HepG2 (cell line): ENCODE measurements around the gene IDUA. TPM values are rescaled to one million over a fixed set of nuclear protein-coding genes. Genes with fewer than 3 reads are reported as not detected.
A peak's percentile ranks its signal among the peaks of the same experiment; 100 is the strongest.

Source experiments
- ATAC-seq: fragments of 200-7000 bp; cut with Tn5 transposase; 3 replicates; pipeline ENCODE4 v1.9.1; 2020; ENCODE audit warnings: mild to moderate bottlenecking, moderate library complexity
- BruUV-seq: library from RNA; stranded (reverse); fragments of 400-500 nt; replicated peaks from 2 replicates; lab custom pipeline; 2021; lab: Mats Ljungman, UMichigan
- CTCF ChIA-PET: fragments of 300-600 bp; formaldehyde crosslinking; extraction: SDS; loops from one replicate; lab custom pipeline; 2021; ENCODE audit warnings: low total read pairs, inconsistent platforms, low intra/inter-chr PET ratio; lab: Yijun Ruan, JAX
- POLR2A ChIA-PET: fragments of 350-600 bp; sonication (Branson Sonifier 250); formaldehyde crosslinking; loops from one replicate; lab custom pipeline; 2020; ENCODE audit warnings: antibody characterized with exemption, inconsistent platforms; lab: Yijun Ruan, JAX
- DNase-seq: peaks from one replicate; pipeline ENCODE4 v3.0.0-alpha.2; 2015; ENCODE audit warnings: low spot score
- FAIRE-seq: peaks from 3 replicates; lab custom pipeline; 2011; peaks lifted over from hg19 to GRCh38; lab: Jason Lieb, UNC
- H2AFZ ChIP-seq: one replicate; pipeline ENCODE4 v1.6.1; 2011; ENCODE audit warnings: low read length, inconsistent platforms
- H3K27ac ChIP-seq: fragments of 300-600 bp; 3 replicates; pipeline ENCODE4 v1.8.0; 2011; ENCODE audit warnings: mixed run types, mild to moderate bottlenecking, mixed read lengths, low read length, inconsistent platforms; ENCODE audit not compliant: insufficient read depth; ENCODE audit errors: extremely low read length
- H3K27me3 ChIP-seq, 2 experiments: fragments of 200-600 bp in 1 of 2; 2 replicates in 1 of 2; 3 replicates in 1 of 2; pipeline versions ENCODE4 v1.6.0 to v1.8.0; 2011; ENCODE audit warnings: low read length in 2 of 2, mild to moderate bottlenecking in 2 of 2, moderate library complexity in 2 of 2, inconsistent platforms in 1 of 2; ENCODE audit not compliant: insufficient read depth in 2 of 2, control insufficient read depth in 1 of 2
- H3K36me3 ChIP-seq, 2 experiments: fragments of 200-600 bp in 1 of 2; replicated peaks in 1 of 2; 2 replicates in 1 of 2; 3 replicates in 1 of 2; pipeline versions ENCODE4 v1.5.1 to v1.8.0; 2011; ENCODE audit warnings: low read length in 2 of 2, inconsistent platforms in 1 of 2; ENCODE audit not compliant: insufficient read depth in 2 of 2, control insufficient read depth in 1 of 2
- H3K4me1 ChIP-seq: 2 replicates; pipeline ENCODE4 v1.5.1; 2012; ENCODE audit warnings: low read length, inconsistent platforms; ENCODE audit not compliant: insufficient read depth
- H3K4me2 ChIP-seq: 2 replicates; pipeline ENCODE4 v1.6.0; 2011; ENCODE audit warnings: low read depth, low read length, inconsistent platforms
- H3K4me3 ChIP-seq, 3 experiments: fragments of 200-600 bp in 1 of 3; sonication (generic), shearing (Covaris generic) in 1 of 3; replicated peaks in 1 of 3; 2 replicates each; pipeline ENCODE4 v1.5.1; 2011 to 2016; ENCODE audit warnings: low read length in 3 of 3, inconsistent platforms in 2 of 3, low read depth in 2 of 3, mild to moderate bottlenecking in 2 of 3, control low read depth in 1 of 3, mixed read lengths in 1 of 3; ENCODE audit not compliant: insufficient read depth in 1 of 3
- H3K79me2 ChIP-seq: one replicate; pipeline ENCODE4 v1.6.1; 2011; ENCODE audit warnings: low read length, inconsistent platforms; ENCODE audit not compliant: insufficient read depth
- H3K9ac ChIP-seq: 2 replicates; pipeline ENCODE4 v1.6.0; 2011; ENCODE audit warnings: mild to moderate bottlenecking, low read depth, low read length, inconsistent platforms; ENCODE audit not compliant: insufficient read depth
- H3K9me3 ChIP-seq: 2 replicates; pipeline ENCODE4 v1.5.1; 2012; ENCODE audit warnings: mild to moderate bottlenecking, low read length
- H4K20me1 ChIP-seq: 2 replicates; pipeline ENCODE4 v1.6.0; 2011; ENCODE audit warnings: inconsistent platforms, mild to moderate bottlenecking, low read length, moderate library complexity; ENCODE audit not compliant: insufficient read depth
- BHLHE40 ChIP-seq: IDR thresholded peaks from 2 replicates; pipeline ENCODE4 v1.6.1; 2011; ENCODE audit warnings: low read length, improper control_type of control experiment
- CEBPB ChIP-seq: IDR thresholded peaks from 2 replicates; pipeline ENCODE4 v1.6.1; 2011; ENCODE audit warnings: low read depth, low read length, improper control_type of control experiment, borderline replicate concordance
- CEBPG ChIP-seq: IDR thresholded peaks from 2 replicates; pipeline ENCODE4 v1.6.1; 2016
- E2F1 ChIP-seq: sonication (generic); formaldehyde crosslinking; IDR thresholded peaks from 2 replicates; pipeline ENCODE4 v1.5.0; 2020; ENCODE audit warnings: missing genetic modification reagents
- GMEB1 ChIP-seq: sonication (generic); formaldehyde crosslinking; IDR thresholded peaks from 2 replicates; pipeline ENCODE4 v1.5.1; 2020; ENCODE audit warnings: missing genetic modification reagents, mild to moderate bottlenecking, borderline replicate concordance
- GMEB2 ChIP-seq: IDR thresholded peaks from 2 replicates; pipeline ENCODE4 v1.6.1; 2016; ENCODE audit warnings: missing biosample characterization, missing genetic modification reagents, low read depth
- HOXA3 ChIP-seq: sonication (generic); formaldehyde crosslinking; IDR thresholded peaks from 2 replicates; pipeline ENCODE4 v1.5.0; 2020; ENCODE audit warnings: missing genetic modification reagents
- MIER3 ChIP-seq: IDR thresholded peaks from 2 replicates; pipeline ENCODE4 v1.6.1; 2016; ENCODE audit warnings: missing compliant biosample characterization, borderline replicate concordance
- NFIB ChIP-seq: sonication (generic); formaldehyde crosslinking; IDR thresholded peaks from 2 replicates; pipeline ENCODE4 v1.9.0; 2021; ENCODE audit warnings: missing genetic modification reagents, mild to moderate bottlenecking, borderline replicate concordance
- NR1H2 ChIP-seq: sonication (generic); formaldehyde crosslinking; IDR thresholded peaks from 2 replicates; pipeline ENCODE4 v1.8.1; 2022; ENCODE audit warnings: low read depth, missing genetic modification reagents, borderline replicate concordance
- SNAI1 ChIP-seq: sonication (generic); formaldehyde crosslinking; IDR thresholded peaks from 2 replicates; pipeline ENCODE4 v1.5.0; 2020; ENCODE audit warnings: mild to moderate bottlenecking, missing genetic modification reagents, borderline replicate concordance
- WIZ ChIP-seq: sonication (generic); formaldehyde crosslinking; IDR thresholded peaks from 2 replicates; pipeline ENCODE4 v1.5.1; 2020; ENCODE audit warnings: mild to moderate bottlenecking, missing genetic modification reagents
- ZBTB33 ChIP-seq: sonication (generic); formaldehyde crosslinking; IDR thresholded peaks from 2 replicates; pipeline ENCODE4 v1.4.0; 2020; ENCODE audit warnings: missing genetic modification reagents
- ZEB1 ChIP-seq: IDR thresholded peaks from 2 replicates; pipeline ENCODE4 v1.6.1; 2012; ENCODE audit warnings: mild to moderate bottlenecking, low read depth, inconsistent platforms; ENCODE audit not compliant: insufficient replicate concordance
- ZNF30 ChIP-seq: sonication (generic); formaldehyde crosslinking; IDR thresholded peaks from 2 replicates; pipeline ENCODE4 v1.5.0; 2020; ENCODE audit warnings: mild to moderate bottlenecking, missing genetic modification reagents
- ZNF354B ChIP-seq: sonication (generic); formaldehyde crosslinking; IDR thresholded peaks from 2 replicates; pipeline ENCODE4 v1.8.0; 2022; ENCODE audit warnings: mild to moderate bottlenecking, missing genetic modification reagents
- ZNF780A ChIP-seq: sonication (generic); formaldehyde crosslinking; IDR thresholded peaks from 2 replicates; pipeline ENCODE4 v1.8.0; 2022; ENCODE audit warnings: mild to moderate bottlenecking, missing genetic modification reagents, moderate library complexity
- WGBS: methylation state at CpG from one replicate; pipeline ENCODE4 v1.1.6; 2017; ENCODE audit warnings: low lambda C conversion rate; 5-methylcytosine and 5-hydroxymethylcytosine counted together
- in situ Hi-C: cut with HindIII; loops from 2 replicates; pipeline ENCODE4 v1.10.0; 2017; ENCODE audit warnings: low pct_unique_long_range_greater_than_20kb; ENCODE audit not compliant: extremely low pct_ligation_motif_present
- intact Hi-C: fragments of 100-400 bp; cut with micrococcal nuclease; formaldehyde crosslinking; loops from one replicate; pipeline ENCODE4 v1.10.0; 2022; ENCODE audit not compliant: unreplicated experiment
- polyA plus RNA-seq, 8 experiments: library from polyadenylated mRNA; depleted of rRNA in 3 of 8; stranded (reverse) in 7 of 8; unstranded in 1 of 8; fragments of >200 nt; fragmentation: Illumina TruSeq in 4 of 8; extraction: Trizol in 4 of 8; gene quantifications; 2 replicates each; pipeline versions ENCODE4 v1.2.1 to v1.2.3, GENCODE V29; 2011 to 2016; ENCODE audit warnings: low read depth in 4 of 8, missing spikeins in 1 of 8, mixed read lengths in 1 of 8; ENCODE audit not compliant: insufficient read depth in 1 of 8
- total RNA-seq, 5 experiments: library from RNA; depleted of rRNA; stranded (reverse); fragments of >200 nt; fragmentation: Illumina TruSeq; extraction: Trizol; gene quantifications; 2 replicates each; pipeline ENCODE4 v1.2.3, GENCODE V29; 2016; ENCODE audit warnings: low read depth in 1 of 5

The IDUA gene
- total and polyA plus RNA-seq, 2 of the 13 experiments (the other 11 are each of a cell fraction or from before 2014, with no cell fraction given) = 0.77 to 1.0 TPM

- ATAC-seq = no peak
- TF ChIP-seq ZNF30 (CRISPR knock-in tag) = no peak
- no peak for TF ChIP-seq NR1H2
- TF ChIP-seq CEBPB = peak; percentile 65; the same call in 1 of the 2 replicates
- TF ChIP-seq GMEB2 = no peak
- TF ChIP-seq ZBTB33 = peak; percentile 86
- TF ChIP-seq GMEB1 = no peak
- peak; percentile 75 for TF ChIP-seq BHLHE40
- TF ChIP-seq SNAI1 = no peak
- no peak for TF ChIP-seq WIZ (CRISPR knock-in tag)
- TF ChIP-seq ZNF354B (CRISPR knock-in tag) = no peak
- TF ChIP-seq ZEB1 = no peak
- no peak for TF ChIP-seq MIER3 (CRISPR knock-in tag)
- peak; percentile 42; the same call in 1 of the 2 replicates for TF ChIP-seq CEBPG
- no peak for TF ChIP-seq E2F1 (CRISPR knock-in tag)
- peak; percentile 70 for TF ChIP-seq HOXA3 (CRISPR knock-in tag)
- TF ChIP-seq NFIB (CRISPR knock-in tag) = no peak
- TF ChIP-seq ZNF780A (CRISPR knock-in tag) = no peak
Measured at GRCh38 chr4:1002131-1002630, 15.3 kb downstream of the IDUA start.

More at GRCh38 chr4:1002131-1002630, 15.3 kb downstream of the IDUA start:
- no peaks in the 10 kb centered on the region for H4K20me1 ChIP-seq
- DNase-seq (no peak), FAIRE-seq (no peak)
- intact Hi-C loops = no loop called here
- in situ Hi-C loops = no loop called here
- H3K36me3 ChIP-seq = no peaks in the 10 kb centered on the region
- POLR2A ChIA-PET = no interaction called here
- H3K9me3 ChIP-seq = no peaks in the 10 kb centered on the region
- no peak overlapping the region for H3K27ac ChIP-seq
- H3K27me3 ChIP-seq = peaks cover 13 to 38% of the 10 kb centered on the region in 2 experiments; a peak in 4 of 5 replicates
- 80% methylated on average over 33 of the region's 54 CpGs for WGBS
- H3K79me2 ChIP-seq = no peaks in the 10 kb centered on the region
- no peak overlapping the region for H3K4me3 ChIP-seq
- H3K9ac ChIP-seq = no peak overlapping the region
- BruUV-seq = no TSS peak
- H3K4me1 ChIP-seq = peaks cover 10% of the 10 kb centered on the region
- no peak overlapping the region for H2AFZ ChIP-seq
- CTCF ChIA-PET = no interaction called here
- no peak overlapping the region for H3K4me2 ChIP-seq
